HFFc6 (cell line): ENCODE results near the gene LRP6. TPM values are rescaled to one million over a fixed set of nuclear protein-coding genes. Genes with fewer than 3 reads are reported as not detected.

Experiments
- DNase-seq: peaks from one replicate; pipeline ENCODE4 v3.0.0-alpha.2; 2018
- H3K27ac Mint-ChIP-seq: 2 replicates; pipeline ENCODE4 v1.8.0; 2020; ENCODE audit warnings: mild to moderate bottlenecking, mixed read lengths
- H3K27me3 Mint-ChIP-seq: 2 replicates; pipeline ENCODE4 v1.8.0; 2021; ENCODE audit warnings: mild to moderate bottlenecking, moderate library complexity, mixed read lengths; ENCODE audit not compliant: insufficient read depth
- H3K36me3 Mint-ChIP-seq: 2 replicates; pipeline ENCODE4 v1.8.0; 2021; ENCODE audit warnings: low read depth, mixed read lengths
- H3K4me1 Mint-ChIP-seq: 2 replicates; pipeline ENCODE4 v1.8.0; 2020; ENCODE audit warnings: low read depth, mixed read lengths
- H3K4me3 Mint-ChIP-seq: 2 replicates; pipeline ENCODE4 v1.8.0; 2020; ENCODE audit warnings: mild to moderate bottlenecking, moderate library complexity, mixed read lengths
- H3K9me3 Mint-ChIP-seq: 2 replicates; pipeline ENCODE4 v1.8.0; 2020; ENCODE audit warnings: mild to moderate bottlenecking, mixed read lengths
- total RNA-seq, 6 experiments: library from RNA; stranded (reverse); fragmentation: NEBNext Ultra II Directional; extraction: Animal tissue kit (Norgen Biotek cat#: 25700); gene quantifications; 2 replicates in 1 of 6; 3 replicates in 5 of 6; pipeline ENCODE4 v1.2.3, GENCODE V29; 2021
- TF ChIP-seq, protein P1 (sequence below): fragments of 200-600 bp; sonication (generic); IDR thresholded peaks from 2 replicates; pipeline ENCODE4 v1.5.0; 2021; ENCODE audit warnings: antibody characterized with exemption, mild to moderate bottlenecking

The LRP6 gene
- total RNA-seq, 6 experiments from 2014 or later = 24.0 to 31.6 (median 27.0) TPM

DNA sequence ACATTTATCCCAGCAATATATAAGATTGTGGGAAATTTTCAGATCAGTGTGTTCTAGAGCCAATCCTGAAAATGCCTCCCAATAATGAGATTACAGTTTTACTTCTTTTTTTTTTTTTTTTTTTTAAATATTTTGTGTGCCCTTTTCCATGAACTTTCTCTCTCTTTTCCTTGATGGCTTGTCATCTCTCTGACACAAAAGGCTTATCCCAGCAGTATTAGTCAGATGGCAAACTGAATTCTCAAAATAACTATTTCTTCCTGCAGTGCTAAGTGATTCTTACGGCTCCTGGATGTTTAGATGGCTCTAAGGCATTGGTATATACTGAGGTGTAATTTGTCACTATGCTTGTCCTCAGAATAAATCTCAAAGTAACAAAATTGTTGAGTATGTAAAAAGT is 86.7 kb downstream of the LRP6 start:
- TF ChIP-seq, protein P1, sequence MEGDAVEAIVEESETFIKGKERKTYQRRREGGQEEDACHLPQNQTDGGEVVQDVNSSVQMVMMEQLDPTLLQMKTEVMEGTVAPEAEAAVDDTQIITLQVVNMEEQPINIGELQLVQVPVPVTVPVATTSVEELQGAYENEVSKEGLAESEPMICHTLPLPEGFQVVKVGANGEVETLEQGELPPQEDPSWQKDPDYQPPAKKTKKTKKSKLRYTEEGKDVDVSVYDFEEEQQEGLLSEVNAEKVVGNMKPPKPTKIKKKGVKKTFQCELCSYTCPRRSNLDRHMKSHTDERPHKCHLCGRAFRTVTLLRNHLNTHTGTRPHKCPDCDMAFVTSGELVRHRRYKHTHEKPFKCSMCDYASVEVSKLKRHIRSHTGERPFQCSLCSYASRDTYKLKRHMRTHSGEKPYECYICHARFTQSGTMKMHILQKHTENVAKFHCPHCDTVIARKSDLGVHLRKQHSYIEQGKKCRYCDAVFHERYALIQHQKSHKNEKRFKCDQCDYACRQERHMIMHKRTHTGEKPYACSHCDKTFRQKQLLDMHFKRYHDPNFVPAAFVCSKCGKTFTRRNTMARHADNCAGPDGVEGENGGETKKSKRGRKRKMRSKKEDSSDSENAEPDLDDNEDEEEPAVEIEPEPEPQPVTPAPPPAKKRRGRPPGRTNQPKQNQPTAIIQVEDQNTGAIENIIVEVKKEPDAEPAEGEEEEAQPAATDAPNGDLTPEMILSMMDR = no peak
- no peak overlapping the region for H3K27ac Mint-ChIP-seq
- H3K27me3 Mint-ChIP-seq = no peaks in the 10 kb centered on the region; the same call in 1 of the 2 replicates
- DNase-seq = no peak
- no peak overlapping the region for H3K4me3 Mint-ChIP-seq
- peaks cover 34% of the 10 kb centered on the region for H3K36me3 Mint-ChIP-seq
- peaks cover 38% of the 10 kb centered on the region for H3K4me1 Mint-ChIP-seq
- no peaks in the 10 kb centered on the region; the same call in 1 of the 2 replicates for H3K9me3 Mint-ChIP-seq

- no peak overlapping the region for H3K4me3 Mint-ChIP-seq
- TF ChIP-seq, protein P1 = no peak
- no peaks in the 10 kb centered on the region; the same call in 1 of the 2 replicates for H3K27me3 Mint-ChIP-seq
- H3K27ac Mint-ChIP-seq = no peak overlapping the region
- peaks cover 31% of the 10 kb centered on the region for H3K36me3 Mint-ChIP-seq
- no peaks in the 10 kb centered on the region; the same call in 1 of the 2 replicates for H3K9me3 Mint-ChIP-seq
- no peak for DNase-seq
- H3K4me1 Mint-ChIP-seq = peaks cover 38% of the 10 kb centered on the region
These were observed 88.3 kb downstream of the LRP6 start for GRCh38 chr12:12178559-12178958.

- Mint-ChIP-seq H3K4me3 (no peak overlapping the region), H3K36me3 (peaks cover 26% of the 10 kb centered on the region), H3K4me1 (peaks cover 33% of the 10 kb centered on the region), H3K9me3 (no peaks in the 10 kb centered on the region; the same call in 1 of the 2 replicates), H3K27ac (no peak overlapping the region), H3K27me3 (no peaks in the 10 kb centered on the region; the same call in 1 of the 2 replicates)
- no peak for DNase-seq
- TF ChIP-seq, protein P1 = no peak
These were observed 90.4 kb downstream of the LRP6 start for GRCh38 chr12:12176402-12176801.

GRCh38 chr12:12171991-12172511 is 94.8 kb downstream of the LRP6 start:
- no peaks in the 10 kb centered on the region for H3K27me3 Mint-ChIP-seq

GRCh38 chr12:12167847-12168246 is 99.0 kb downstream of the LRP6 start:
- no peaks in the 10 kb centered on the region for H3K27me3 Mint-ChIP-seq
- TF ChIP-seq, protein P1 = no peak
- peaks cover 15% of the 10 kb centered on the region for H3K36me3 Mint-ChIP-seq
- no peak overlapping the region for H3K4me3 Mint-ChIP-seq
- DNase-seq = no peak
- peaks cover 23% of the 10 kb centered on the region for H3K4me1 Mint-ChIP-seq
- H3K27ac Mint-ChIP-seq = no peak overlapping the region
- no peaks in the 10 kb centered on the region for H3K9me3 Mint-ChIP-seq

More at GRCh38 chr12:12171991-12172511, 94.8 kb downstream of the LRP6 start:
- no peaks in the 10 kb centered on the region for H3K9me3 Mint-ChIP-seq
- H3K4me1 Mint-ChIP-seq = peaks cover 14% of the 10 kb centered on the region
- H3K4me3 Mint-ChIP-seq = no peak overlapping the region
- TF ChIP-seq, protein P1 = no peak
- no peaks in the 10 kb centered on the region for H3K36me3 Mint-ChIP-seq
- H3K27ac Mint-ChIP-seq = no peak overlapping the region; the same call in 1 of the 2 replicates
- DNase-seq = peak; percentile 47
